Activated CD4-positive, alpha-beta memory T cell treated with anti-CD3 and anti-CD28 coated beads for 36 hours (primary cell): Measurements from ENCODE around the gene FASTK. TPM values are rescaled to one million over a fixed set of nuclear protein-coding genes. Genes with fewer than 3 reads are reported as not detected.
"Not testable (repeated sequence)": the region's sequence is repeated elsewhere in the genome, so short reads cannot be mapped to it uniquely, and the experiment has no call there.

Experiments used
- CTCF ChIA-PET: fragments of 350-600 bp; sonication (Branson Sonifier 250); formaldehyde crosslinking; loops from one replicate; lab custom pipeline; 2021; ENCODE audit warnings: antibody characterized with exemption, inconsistent platforms; lab: Charles Lee
- POLR2A ChIA-PET: fragments of 350-600 bp; sonication (Branson Sonifier 250); formaldehyde crosslinking; loops from one replicate; lab custom pipeline; 2021; ENCODE audit warnings: antibody characterized with exemption; lab: Charles Lee
- DNase-seq: peaks from one replicate; pipeline ENCODE4 v3.0.0-alpha.2; 2020
- H3K27ac Mint-ChIP-seq: one replicate; pipeline ENCODE4 v1.8.0; 2021; ENCODE audit warnings: mixed read lengths
- H3K27me3 Mint-ChIP-seq: one replicate; pipeline ENCODE4 v1.8.0; 2021; ENCODE audit warnings: mixed read lengths
- H3K36me3 Mint-ChIP-seq: one replicate; pipeline ENCODE4 v1.8.0; 2021; ENCODE audit warnings: mixed read lengths
- H3K4me1 Mint-ChIP-seq: one replicate; pipeline ENCODE4 v1.8.0; 2021; ENCODE audit warnings: low read depth, mixed read lengths
- H3K4me3 Mint-ChIP-seq: one replicate; pipeline ENCODE4 v1.8.0; 2021; ENCODE audit warnings: mild to moderate bottlenecking, mixed read lengths
- H3K9me3 Mint-ChIP-seq: one replicate; pipeline ENCODE4 v1.8.0; 2021; ENCODE audit warnings: mixed read lengths
- intact Hi-C: fragments of 100-400 bp; cut with micrococcal nuclease; formaldehyde crosslinking; loops from one replicate; pipeline ENCODE4 v1.15.1; 2023
- total RNA-seq, 2 experiments: library from RNA; stranded (reverse); gene quantifications; one replicate each; pipeline ENCODE4 v1.2.3, GENCODE V29; 2021

The FASTK gene
- total RNA-seq, 2 experiments from 2014 or later, result 56.8 to 57.4 TPM

DNA sequence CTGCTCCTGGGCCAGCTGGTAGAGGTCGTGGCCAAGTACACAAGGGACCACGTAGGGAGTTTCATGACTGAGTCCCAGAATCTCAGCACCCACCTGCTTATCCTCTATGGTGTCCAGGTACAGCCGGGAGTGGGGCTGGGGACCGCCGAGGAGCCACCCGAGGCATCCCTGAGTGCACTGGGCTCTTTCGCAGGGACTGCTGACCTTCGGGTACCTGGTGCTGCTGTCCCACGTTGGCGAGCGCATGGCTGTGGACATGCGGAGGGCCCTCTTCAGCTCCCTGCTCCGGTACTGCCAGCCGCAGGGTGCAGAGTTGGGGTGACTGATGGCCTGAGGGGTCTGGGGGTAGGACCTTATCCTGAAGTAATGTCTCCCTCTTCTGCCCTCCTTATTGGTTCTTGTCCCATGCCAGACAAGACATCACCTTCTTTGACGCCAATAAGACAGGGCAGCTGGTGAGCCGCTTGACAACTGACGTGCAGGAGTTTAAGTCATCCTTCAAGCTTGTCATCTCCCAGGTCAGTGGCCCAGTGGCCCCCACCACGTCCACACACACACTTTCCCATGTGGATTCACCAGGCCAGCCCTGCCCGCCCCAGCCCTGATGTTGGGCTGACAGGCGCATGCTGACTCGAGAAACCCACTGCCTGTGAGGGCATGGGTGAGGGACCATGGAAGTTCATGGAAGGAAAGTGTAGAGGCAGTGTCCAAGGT is 46.1 kb downstream of the FASTK start:
- ChIA-PET POLR2A (no interaction called here), CTCF (no interaction called here)
- Mint-ChIP-seq H3K36me3 (peaks cover 8% of the 10 kb centered on the region), H3K4me3 (no peak overlapping the region), H3K27me3 (no peaks in the 10 kb centered on the region), H3K4me1 (peaks cover 13% of the 10 kb centered on the region), H3K27ac (no peak overlapping the region), H3K9me3 (no peaks in the 10 kb centered on the region)
- intact Hi-C loops, result no loop called here
- DNase-seq, result no peak

- ChIA-PET POLR2A (no interaction called here), CTCF (no interaction called here)
- H3K9me3 Mint-ChIP-seq, result no peaks in the 10 kb centered on the region
- intact Hi-C loops, result no loop called here
- peaks cover 10% of the 10 kb centered on the region for H3K4me1 Mint-ChIP-seq
- H3K27me3 Mint-ChIP-seq, result no peaks in the 10 kb centered on the region
- no peak overlapping the region for H3K27ac Mint-ChIP-seq
- DNase-seq, result no peak
- H3K36me3 Mint-ChIP-seq, result peaks cover 8% of the 10 kb centered on the region
- no peak overlapping the region for H3K4me3 Mint-ChIP-seq
Observed at GRCh38 chr7:151033864-151034249, 46.8 kb downstream of the FASTK start.

- H3K9me3 Mint-ChIP-seq, result no peaks in the 10 kb centered on the region
- ChIA-PET CTCF (interaction anchor here (0.8 to 2.2 kb wide), 2 partner anchors 8 to 15 kb away, joined by 3 to 12 read pairs; no protein-coding TSS in a partner anchor), POLR2A (no interaction called here)
- H3K4me3 Mint-ChIP-seq, result no peak overlapping the region
- intact Hi-C loops, result no loop called here
- no peak for DNase-seq
- H3K27ac Mint-ChIP-seq, result no peak overlapping the region
- peaks cover 9% of the 10 kb centered on the region for H3K4me1 Mint-ChIP-seq
- no peaks in the 10 kb centered on the region for H3K27me3 Mint-ChIP-seq
- H3K36me3 Mint-ChIP-seq, result peaks cover 11% of the 10 kb centered on the region
Observed at GRCh38 chr7:151032936-151033863, 47.4 kb downstream of the FASTK start.

GRCh38 chr7:151031011-151031410 is 49.6 kb downstream of the FASTK start:
- no peaks in the 10 kb centered on the region for H3K9me3 Mint-ChIP-seq
- no peak overlapping the region for H3K27ac Mint-ChIP-seq
- no peak overlapping the region for H3K4me3 Mint-ChIP-seq
- H3K4me1 Mint-ChIP-seq, result peaks cover 18% of the 10 kb centered on the region
- intact Hi-C loops, result no loop called here
- H3K36me3 Mint-ChIP-seq, result peaks cover 2% of the 10 kb centered on the region
- no peak for DNase-seq
- no peaks in the 10 kb centered on the region for H3K27me3 Mint-ChIP-seq
- CTCF ChIA-PET, result interaction anchor here (0.6 kb wide), 1 partner anchor 131 kb away, joined by 4 read pairs; no protein-coding TSS in a partner anchor
- POLR2A ChIA-PET, result no interaction called here

DNA sequence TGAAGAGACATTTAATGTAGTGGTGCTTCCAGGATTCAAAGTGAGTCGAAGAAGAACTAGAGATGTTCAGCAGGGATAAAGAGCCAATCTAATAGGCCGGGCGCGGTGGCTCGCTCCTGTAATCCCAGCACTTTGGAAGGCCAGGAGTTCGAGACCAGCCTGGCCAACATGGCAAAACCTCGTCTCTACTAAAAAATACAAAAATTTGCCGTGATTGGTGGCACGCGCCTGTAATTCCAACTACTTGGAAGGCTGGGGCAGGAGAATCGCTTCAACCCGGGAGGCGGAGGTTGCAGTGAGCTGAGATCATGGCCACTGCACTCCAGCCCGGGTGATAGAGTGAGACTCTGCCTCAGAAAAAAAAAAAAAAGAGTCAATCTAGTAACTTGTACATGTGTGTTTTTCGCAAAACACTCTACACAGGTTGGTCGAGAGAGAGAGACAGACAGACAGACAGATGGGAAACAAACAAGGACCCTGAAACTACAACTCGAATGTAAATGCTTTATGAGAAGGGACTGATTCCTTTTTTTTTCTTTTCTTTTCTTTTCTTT is 51.6 kb downstream of the FASTK start:
- ChIA-PET POLR2A (interaction anchor here (0.6 to 1.5 kb wide), 5 partner anchors 10 to 35 kb away, joined by 3 to 11 read pairs (median 9); no protein-coding TSS in a partner anchor), CTCF (interaction anchor here (0.9 to 3.2 kb wide), 18 partner anchors 10 to 250 kb away, joined by 3 to 33 read pairs (median 5); partner anchors contain the start of gene TMUB1)
- Mint-ChIP-seq H3K27me3 (no peaks in the 10 kb centered on the region), H3K27ac (peak overlapping the region; percentile 90), H3K9me3 (no peaks in the 10 kb centered on the region), H3K36me3 (peaks cover 2% of the 10 kb centered on the region), H3K4me1 (peaks cover 18% of the 10 kb centered on the region), H3K4me3 (peak overlapping the region; percentile 94)
- DNase-seq, result no peak
- intact Hi-C loops, result loop anchor here (1.0 to 2.0 kb wide), 5 partner anchors 10 to 82 kb away; partner anchors contain the start of gene TMUB1

- ChIA-PET POLR2A (interaction anchor here (0.7 to 1.5 kb wide), 4 partner anchors 10 to 18 kb away, joined by 3 to 11 read pairs (median 9); no protein-coding TSS in a partner anchor), CTCF (interaction anchor here (0.7 to 3.2 kb wide), 24 partner anchors 9 to 250 kb away, joined by 3 to 33 read pairs (median 5); partner anchors contain the start of genes SLC4A2 and TMUB1)
- no peaks in the 10 kb centered on the region for H3K9me3 Mint-ChIP-seq
- peak within 1 kb of the TSS; percentile 90 for H3K27ac Mint-ChIP-seq
- peaks cover 2% of the 10 kb centered on the region for H3K36me3 Mint-ChIP-seq
- H3K27me3 Mint-ChIP-seq, result no peaks in the 10 kb centered on the region
- peak within 1 kb of the TSS; percentile 94 for H3K4me3 Mint-ChIP-seq
- H3K4me1 Mint-ChIP-seq, result peaks cover 18% of the 10 kb centered on the region
- peak; percentile 99 for DNase-seq
- intact Hi-C loops, result loop anchor here (1.0 to 2.0 kb wide), 5 partner anchors 11 to 82 kb away; partner anchors contain the start of gene TMUB1
Observed at GRCh38 chr7:151028131-151028947, 52.3 kb downstream of the FASTK start, which contains the start of gene ABCB8. Gene ABCB8 (plus strand): TSS chr7:151028450. CDS start chr7:151028516, 66 bp downstream.

DNA sequence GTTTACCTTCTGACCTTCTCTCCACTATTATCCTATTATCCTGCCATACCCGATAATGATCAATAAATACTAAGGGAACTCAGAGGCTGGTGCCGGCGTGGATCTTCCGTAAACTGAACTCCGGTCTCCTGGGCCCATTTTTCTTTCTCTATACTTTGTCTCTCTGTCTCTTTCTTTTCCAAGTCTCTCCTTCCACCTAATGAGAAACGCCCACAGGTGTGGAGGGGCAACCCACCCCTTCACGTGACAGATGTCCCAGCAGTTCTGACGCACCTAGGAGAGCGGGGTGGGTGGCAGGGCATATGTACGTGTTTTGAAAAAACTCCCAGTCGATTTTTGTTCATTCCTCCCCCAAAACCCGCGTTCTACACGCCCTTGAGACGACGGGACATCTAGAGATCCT is 52.9 kb downstream of the FASTK start:
- Mint-ChIP-seq H3K4me3 (peak overlapping the region; percentile 94), H3K27ac (peak overlapping the region; percentile 90), H3K4me1 (peaks cover 18% of the 10 kb centered on the region)
- not testable (repeated sequence) for DNase-seq, H3K36me3 Mint-ChIP-seq, H3K9me3 Mint-ChIP-seq, H3K27me3 Mint-ChIP-seq
- ChIA-PET POLR2A (interaction anchor here (1.5 kb wide), 3 partner anchors 9 to 17 kb away, joined by 9 to 11 read pairs (median 9); no protein-coding TSS in a partner anchor), CTCF (interaction anchor here (0.7 to 3.2 kb wide), 19 partner anchors 9 to 249 kb away, joined by 3 to 33 read pairs (median 6); partner anchors contain the start of genes SLC4A2 and TMUB1)
- intact Hi-C loops, result loop anchor here (1.0 to 2.0 kb wide), 5 partner anchors 12 to 83 kb away; partner anchors contain the start of gene TMUB1

DNA sequence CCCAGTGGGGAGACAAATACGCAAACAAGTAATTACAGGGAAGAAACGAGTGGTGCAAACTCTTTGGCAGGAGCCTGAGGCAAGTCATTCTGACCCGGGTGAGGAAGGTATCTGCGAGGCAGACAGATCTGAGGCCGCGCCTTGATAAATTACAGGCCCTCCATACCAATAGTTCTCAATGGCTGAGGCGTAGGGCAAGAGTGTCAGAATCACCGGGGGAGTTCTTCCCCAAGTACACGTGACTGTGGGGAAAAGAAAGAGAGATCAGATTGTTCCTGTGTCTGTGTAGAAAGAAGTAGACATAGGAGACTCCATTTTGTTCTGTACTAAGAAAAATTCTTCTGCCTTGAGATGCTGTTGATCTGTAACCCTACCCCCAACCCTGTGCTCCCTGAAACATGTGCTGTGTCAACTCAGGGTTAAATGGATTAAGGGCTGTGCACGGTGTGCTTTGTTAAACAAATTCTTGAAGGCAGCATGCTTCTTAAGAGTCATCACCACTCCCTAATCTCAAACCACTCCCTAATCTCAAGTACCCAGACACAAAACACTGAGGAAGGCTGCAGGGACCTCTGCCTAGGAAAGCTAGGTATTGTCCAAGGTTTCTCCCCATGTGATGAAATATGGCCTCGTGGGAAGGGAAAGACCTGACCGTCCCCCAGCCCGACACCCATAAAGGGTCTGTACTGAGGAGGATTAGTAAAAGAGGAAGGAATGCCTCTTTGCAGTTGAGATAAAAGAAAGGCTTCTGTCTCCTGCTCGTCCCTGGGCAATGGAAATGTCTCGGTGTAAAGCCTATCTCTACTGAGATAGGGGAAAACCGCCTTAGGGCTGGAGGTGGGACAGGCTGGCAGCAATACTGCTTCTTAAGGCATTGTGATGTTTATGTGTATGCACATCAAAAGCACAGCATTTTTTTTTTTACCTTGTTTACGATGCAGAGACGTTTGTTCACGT is 53.6 kb downstream of the FASTK start:
- H3K36me3 Mint-ChIP-seq, intact Hi-C loops, H3K9me3 Mint-ChIP-seq, DNase-seq, H3K27me3 Mint-ChIP-seq: not testable (repeated sequence)
- H3K4me3 Mint-ChIP-seq, result peak overlapping the region; percentile 94
- H3K4me1 Mint-ChIP-seq, result peaks cover 18% of the 10 kb centered on the region
- ChIA-PET POLR2A (interaction anchor here (1.0 to 1.5 kb wide), 4 partner anchors 9 to 17 kb away, joined by 3 to 11 read pairs (median 9); no protein-coding TSS in a partner anchor), CTCF (interaction anchor here (1.2 to 3.2 kb wide), 11 partner anchors 8 to 97 kb away, joined by 5 to 33 read pairs (median 7); partner anchors contain the start of genes SLC4A2 and TMUB1)
- H3K27ac Mint-ChIP-seq, result peak overlapping the region; percentile 90
